CD14-positive monocyte (primary cell): ENCODE measurements around the gene CPN1. TPM values are rescaled to one million over a fixed set of nuclear protein-coding genes. Genes with fewer than 3 reads are reported as not detected.

ENCODE experiments used
- DNase-seq, 3 donors: peaks; one replicate each; pipeline ENCODE4 v3.0.0-alpha.2; 2011 to 2022
- H2AFZ ChIP-seq: 2 replicates; pipeline ENCODE4 v1.6.0; 2012; ENCODE audit warnings: mild to moderate bottlenecking, low read depth, low read length, inconsistent platforms; ENCODE audit not compliant: insufficient read depth, poor library complexity, severe bottlenecking
- H3K27ac ChIP-seq, 2 donors: 1 replicate in 1 of 2; 2 replicates in 1 of 2; pipeline ENCODE4 v1.5.1; 2012 to 2013; ENCODE audit warnings: low read length in 2 of 2, control low read depth in 1 of 2, inconsistent platforms in 1 of 2, low read depth in 1 of 2, mild to moderate bottlenecking in 1 of 2
- H3K27me3 ChIP-seq, 2 donors: one replicate each; pipeline versions ENCODE4 v1.6.0 to v1.6.1; 2011 to 2013; ENCODE audit warnings: low read length in 2 of 2; ENCODE audit not compliant: control insufficient read depth in 2 of 2, insufficient read depth in 2 of 2
- H3K36me3 ChIP-seq, 2 donors: replicated peaks in 1 of 2; 1 replicate in 1 of 2; 2 replicates in 1 of 2; pipeline versions ENCODE4 v1.5.1 to v1.6.1; 2012 to 2013; ENCODE audit warnings: low read length in 2 of 2, control low read depth in 1 of 2, inconsistent platforms in 1 of 2, mild to moderate bottlenecking in 1 of 2; ENCODE audit not compliant: insufficient read depth in 2 of 2, control insufficient read depth in 1 of 2
- H3K4me1 ChIP-seq, 2 donors: 1 replicate in 1 of 2; 2 replicates in 1 of 2; pipeline versions ENCODE4 v1.5.1 to v1.6.1; 2012 to 2013; ENCODE audit warnings: low read length in 2 of 2, control low read depth in 1 of 2, inconsistent platforms in 1 of 2, mild to moderate bottlenecking in 1 of 2, moderate library complexity in 1 of 2; ENCODE audit not compliant: insufficient read depth in 2 of 2, control insufficient read depth in 1 of 2
- H3K4me2 ChIP-seq: replicated peaks from 2 replicates; pipeline ENCODE3; 2012; ENCODE audit warnings: low read length, moderate library complexity, mild to moderate bottlenecking; ENCODE audit not compliant: poor library complexity, severe bottlenecking; ENCODE audit errors: extremely low read depth
- H3K4me3 ChIP-seq, 3 experiments: fragments of 200-600 bp in 1 of 3; sonication (generic) in 1 of 3; replicated peaks in 1 of 3; 1 replicate in 2 of 3; 2 replicates in 1 of 3; pipeline ENCODE4 v1.5.1; 2011 to 2013; ENCODE audit warnings: low read length in 3 of 3, mild to moderate bottlenecking in 3 of 3, control low read depth in 2 of 3, low read depth in 2 of 3, inconsistent platforms in 1 of 3, moderate library complexity in 1 of 3
- H3K79me2 ChIP-seq: 2 replicates; pipeline ENCODE4 v1.6.0; 2012; ENCODE audit warnings: mild to moderate bottlenecking, control low read depth, inconsistent platforms, low read length, moderate library complexity; ENCODE audit not compliant: insufficient read depth
- H3K9ac ChIP-seq: 2 replicates; pipeline ENCODE4 v1.6.0; 2017; ENCODE audit warnings: low read length, mild to moderate bottlenecking; ENCODE audit not compliant: insufficient read depth, poor library complexity, severe bottlenecking
- H3K9me3 ChIP-seq, 2 donors: replicated peaks in 1 of 2; 1 replicate in 1 of 2; 2 replicates in 1 of 2; pipeline versions ENCODE4 v1.5.1 to v1.6.1; 2012 to 2013; ENCODE audit warnings: low read length in 2 of 2, control low read depth in 1 of 2; ENCODE audit not compliant: control insufficient read depth in 1 of 2, insufficient read depth in 1 of 2
- H4K20me1 ChIP-seq: 2 replicates; pipeline ENCODE4 v1.6.0; 2012; ENCODE audit warnings: mild to moderate bottlenecking, low read length, control low read depth, moderate library complexity; ENCODE audit not compliant: insufficient read depth
- H3K27ac Mint-ChIP-seq, 7 donors: one replicate each; pipeline ENCODE4 v1.8.0; 2020; ENCODE audit warnings: mild to moderate bottlenecking in 7 of 7, mixed read lengths in 7 of 7, moderate library complexity in 6 of 7, inconsistent platforms in 2 of 7
- H3K27me3 Mint-ChIP-seq, 3 donors: one replicate each; pipeline ENCODE4 v1.8.0; 2021 to 2022; ENCODE audit warnings: low read depth in 3 of 3, mild to moderate bottlenecking in 3 of 3, mixed read lengths in 3 of 3, moderate library complexity in 3 of 3, inconsistent platforms in 1 of 3
- H3K36me3 Mint-ChIP-seq, 2 donors: one replicate each; pipeline ENCODE4 v1.8.0; 2020; ENCODE audit warnings: mixed read lengths in 2 of 2, inconsistent platforms in 1 of 2, mild to moderate bottlenecking in 1 of 2
- H3K4me1 Mint-ChIP-seq: one replicate; pipeline ENCODE4 v1.8.0; 2020; ENCODE audit warnings: mild to moderate bottlenecking, mixed read lengths
- H3K4me3 Mint-ChIP-seq, 2 donors: one replicate each; pipeline ENCODE4 v1.8.0; 2020; ENCODE audit warnings: mild to moderate bottlenecking in 2 of 2, mixed read lengths in 2 of 2, moderate library complexity in 1 of 2
- H3K9me3 Mint-ChIP-seq, 7 donors: one replicate each; pipeline ENCODE4 v1.8.0; 2020 to 2022; ENCODE audit warnings: mixed read lengths in 7 of 7, mild to moderate bottlenecking in 6 of 7, moderate library complexity in 6 of 7, inconsistent platforms in 2 of 7
- WGBS: methylation state at CpG from one replicate; pipeline ENCODE4 v1.1.5; 2013; ENCODE audit warnings: missing lambda C conversion rate; ENCODE audit not compliant: insufficient coverage; 5-methylcytosine and 5-hydroxymethylcytosine counted together
- intact Hi-C, 2 donors: fragments of 100-400 bp; cut with micrococcal nuclease; formaldehyde crosslinking; loops; one replicate each; pipeline versions ENCODE4 v1.15.0 to v1.15.1; 2023
- polyA plus RNA-seq, 3 donors: library from polyadenylated mRNA; depleted of rRNA in 1 of 3; unstranded in 2 of 3; stranded (reverse) in 1 of 3; fragments of 300-500 nt in 2 of 3; fragments of >200 nt in 1 of 3; fragmentation: Illumina TruSeq in 2 of 3; gene quantifications; 1 replicate in 2 of 3; 2 replicates in 1 of 3; pipeline ENCODE4 v1.2.3, GENCODE V29; 2012 to 2021
- TF ChIP-seq, protein P1 (sequence below): fragments of 200-600 bp; IDR thresholded peaks from one replicate; pipeline ENCODE4 v1.8.0; 2022; ENCODE audit warnings: antibody characterized with exemption, mild to moderate bottlenecking

Gene CPN1
- polyA plus RNA-seq, 3 donors, result not detected

DNA sequence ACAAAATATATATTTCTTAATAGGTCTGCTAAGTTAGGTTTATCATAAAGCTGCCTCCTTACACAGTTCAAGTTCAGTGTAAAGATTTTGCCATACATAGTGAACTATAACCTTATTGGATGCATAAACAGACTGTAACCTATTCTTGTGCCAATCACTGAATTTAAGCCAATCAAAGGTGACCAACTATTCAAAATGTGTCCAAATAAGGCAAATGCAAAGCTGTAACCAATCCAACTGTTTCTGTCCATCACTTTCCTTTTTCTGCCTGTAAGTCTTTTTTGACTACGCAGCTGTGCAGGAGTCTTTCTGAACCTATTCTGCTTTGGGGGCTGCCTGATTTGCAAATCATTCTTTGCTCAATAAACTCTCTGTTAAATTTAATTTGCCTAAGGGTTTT is 60.3 kb downstream of the CPN1 start:
- Mint-ChIP-seq H3K9me3 (peaks cover 0 to 2% (median 0%) of the 10 kb centered on the region in 7 donors), H3K4me3 (no peak overlapping the region), H3K27me3 (peaks cover 6 to 14% (median 8%) of the 10 kb centered on the region in 3 donors), H3K4me1 (no peaks in the 10 kb centered on the region), H3K36me3 (no peaks in the 10 kb centered on the region), H3K27ac (no peak overlapping the region)
- Histone ChIP-seq H3K36me3 (no peaks in the 10 kb centered on the region), H3K4me1 (no peaks in the 10 kb centered on the region), H3K79me2 (no peaks in the 10 kb centered on the region), H3K9me3 (no peaks in the 10 kb centered on the region), H3K4me3 (no peak overlapping the region), H3K9ac (no peak overlapping the region), H3K27me3 (peaks cover 0 to 4% of the 10 kb centered on the region in 2 donors), H4K20me1 (no peaks in the 10 kb centered on the region), H3K27ac (no peak overlapping the region), H2AFZ (no peak overlapping the region), H3K4me2 (no peak overlapping the region)
- TF ChIP-seq, protein P1, sequence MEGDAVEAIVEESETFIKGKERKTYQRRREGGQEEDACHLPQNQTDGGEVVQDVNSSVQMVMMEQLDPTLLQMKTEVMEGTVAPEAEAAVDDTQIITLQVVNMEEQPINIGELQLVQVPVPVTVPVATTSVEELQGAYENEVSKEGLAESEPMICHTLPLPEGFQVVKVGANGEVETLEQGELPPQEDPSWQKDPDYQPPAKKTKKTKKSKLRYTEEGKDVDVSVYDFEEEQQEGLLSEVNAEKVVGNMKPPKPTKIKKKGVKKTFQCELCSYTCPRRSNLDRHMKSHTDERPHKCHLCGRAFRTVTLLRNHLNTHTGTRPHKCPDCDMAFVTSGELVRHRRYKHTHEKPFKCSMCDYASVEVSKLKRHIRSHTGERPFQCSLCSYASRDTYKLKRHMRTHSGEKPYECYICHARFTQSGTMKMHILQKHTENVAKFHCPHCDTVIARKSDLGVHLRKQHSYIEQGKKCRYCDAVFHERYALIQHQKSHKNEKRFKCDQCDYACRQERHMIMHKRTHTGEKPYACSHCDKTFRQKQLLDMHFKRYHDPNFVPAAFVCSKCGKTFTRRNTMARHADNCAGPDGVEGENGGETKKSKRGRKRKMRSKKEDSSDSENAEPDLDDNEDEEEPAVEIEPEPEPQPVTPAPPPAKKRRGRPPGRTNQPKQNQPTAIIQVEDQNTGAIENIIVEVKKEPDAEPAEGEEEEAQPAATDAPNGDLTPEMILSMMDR, result no peak
- no peak for DNase-seq
- 100% methylated on average over 1 of the region's 1 CpG for WGBS
- intact Hi-C loops, result no loop called here

DNA sequence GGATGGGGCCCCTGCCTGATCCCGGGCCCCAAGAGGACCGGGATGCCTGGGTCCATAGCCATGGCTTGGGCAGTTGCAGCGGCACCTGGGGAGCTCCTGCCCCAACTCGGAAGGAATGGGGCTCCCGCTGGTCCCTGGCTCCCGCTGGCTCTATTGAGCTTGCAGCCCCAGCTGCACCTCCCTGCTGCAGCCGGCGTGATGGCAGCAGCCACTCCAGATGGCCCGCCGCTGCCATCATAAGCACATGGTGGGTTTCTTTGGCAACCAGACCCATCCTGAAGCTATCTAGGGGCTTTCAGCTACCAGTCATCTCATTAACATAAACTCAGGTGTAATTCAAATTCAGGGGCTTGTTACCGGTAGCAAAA is 60.8 kb downstream of the CPN1 start:
- no peak overlapping the region for H3K27ac Mint-ChIP-seq
- Histone ChIP-seq H3K9me3 (no peaks in the 10 kb centered on the region), H3K27me3 (peaks cover 0 to 4% of the 10 kb centered on the region in 2 donors), H3K4me1 (no peaks in the 10 kb centered on the region), H3K36me3 (no peaks in the 10 kb centered on the region), H3K4me2 (no peak overlapping the region), H3K79me2 (no peaks in the 10 kb centered on the region), H3K9ac (no peak overlapping the region), H3K4me3 (no peak overlapping the region), H4K20me1 (no peaks in the 10 kb centered on the region), H2AFZ (no peak overlapping the region), H3K27ac (no peak overlapping the region)
- TF ChIP-seq, protein P1, result no peak
- no peaks in the 10 kb centered on the region for H3K4me1 Mint-ChIP-seq
- no peak overlapping the region for H3K4me3 Mint-ChIP-seq
- peaks cover 6 to 14% (median 8%) of the 10 kb centered on the region in 3 donors for H3K27me3 Mint-ChIP-seq
- no peaks in the 10 kb centered on the region for H3K36me3 Mint-ChIP-seq
- DNase-seq, result no peak
- WGBS, result 94% methylated on average over 10 of the region's 11 CpGs
- H3K9me3 Mint-ChIP-seq, result peaks cover 0 to 2% (median 0%) of the 10 kb centered on the region in 7 donors
- intact Hi-C loops, result no loop called here
